ENCODE results near the gene GRAMD1B.
"Not testable (repeated sequence)": the region's sequence is repeated elsewhere in the genome, so short reads cannot be mapped to it uniquely, and the experiment has no call there.

The GRAMD1B gene

GRCh38 chr11:123641495-123641840 is 211.4 kb downstream of the GRAMD1B start:
- DNase-seq (ENCODE audit: low read depth) = no peak

DNA sequence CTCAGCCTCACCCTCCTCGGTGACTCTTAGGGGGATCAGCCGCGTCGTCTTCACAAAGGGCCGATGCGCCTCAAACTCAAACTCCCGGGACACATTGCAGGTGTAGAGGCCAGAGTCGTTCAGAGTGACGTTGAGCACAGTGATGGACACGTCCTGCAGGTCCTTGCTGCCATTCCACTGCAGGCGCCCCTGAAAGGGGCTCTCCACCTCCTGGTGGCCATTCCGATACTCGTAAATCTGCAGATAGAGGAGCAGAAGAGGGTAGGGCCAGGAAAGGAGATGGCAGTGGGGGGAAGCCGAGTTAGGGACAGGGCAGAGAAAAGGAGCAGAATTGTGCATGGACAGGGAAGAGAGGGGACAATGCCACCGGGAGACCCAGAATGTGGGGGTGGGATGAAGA is 212.4 kb downstream of the GRAMD1B start:
- no peak for DNase-seq (ENCODE audit: low read depth)

GRCh38 chr11:123645286-123645975 is 215.4 kb downstream of the GRAMD1B start:
- no peak for DNase-seq (ENCODE audit: low read depth)

GRCh38 chr11:123650901-123651300 is 220.8 kb downstream of the GRAMD1B start:
- no peak for DNase-seq (ENCODE audit: low read depth)

GRCh38 chr11:123652599-123652998 is 222.5 kb downstream of the GRAMD1B start:
- DNase-seq (ENCODE audit: low read depth) = no peak

DNA sequence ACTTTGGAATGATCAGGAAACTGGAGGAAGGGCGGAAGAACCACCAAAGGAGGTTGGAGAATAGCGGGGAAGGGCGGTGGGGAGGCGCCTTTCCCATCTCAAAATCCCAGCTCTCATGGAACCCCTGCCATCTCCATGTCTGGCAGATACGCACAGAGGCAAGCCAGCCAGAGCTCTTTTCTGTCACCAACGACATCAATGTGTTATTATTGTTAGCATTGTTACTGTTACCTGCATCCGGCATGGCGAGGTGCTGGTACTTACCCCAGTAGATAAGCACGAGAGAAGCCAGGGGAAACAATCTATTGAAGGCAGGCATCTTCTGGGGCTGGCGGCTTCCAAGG is 223.4 kb downstream of the GRAMD1B start:
- no peak for DNase-seq (ENCODE audit: low read depth)

DNA sequence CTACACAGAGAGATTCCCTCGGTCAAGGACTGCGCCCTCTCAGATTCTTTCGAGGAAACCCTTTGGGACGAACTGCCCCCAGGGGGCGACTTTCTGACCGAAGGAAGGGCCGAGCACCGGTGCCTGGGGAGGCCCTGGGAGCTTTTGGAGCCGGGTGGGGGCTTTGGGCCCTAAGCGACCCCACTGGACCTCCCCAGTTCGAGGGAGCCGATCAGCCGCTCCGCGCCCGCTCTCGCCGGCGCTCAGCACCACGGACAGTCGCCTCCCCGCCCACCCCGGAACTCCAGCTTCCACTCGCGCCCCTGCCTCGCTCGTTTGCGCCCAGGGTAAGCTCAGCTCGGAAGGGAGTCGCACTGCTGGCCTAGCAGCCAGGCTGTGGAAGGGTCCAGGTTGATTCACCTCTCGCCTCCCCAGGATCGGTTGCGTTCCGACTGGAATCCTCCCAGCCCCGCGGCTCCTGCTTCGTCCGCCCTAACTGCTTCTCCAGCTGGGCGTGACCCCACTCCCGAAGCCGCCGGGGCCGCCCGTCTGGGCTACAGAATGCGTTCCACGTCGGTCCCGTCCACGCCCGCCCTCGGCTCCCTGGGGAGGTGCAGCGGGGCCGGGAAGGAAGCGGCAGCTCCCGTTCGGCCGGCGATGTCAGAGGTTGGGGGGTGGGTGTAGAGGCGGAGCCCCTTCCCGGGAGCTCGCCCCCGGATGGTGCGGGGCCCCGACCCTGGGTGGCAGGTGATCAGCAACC is 223.9 kb downstream of the GRAMD1B start:
- DNase-seq (ENCODE audit: low read depth) = no peak

DNA sequence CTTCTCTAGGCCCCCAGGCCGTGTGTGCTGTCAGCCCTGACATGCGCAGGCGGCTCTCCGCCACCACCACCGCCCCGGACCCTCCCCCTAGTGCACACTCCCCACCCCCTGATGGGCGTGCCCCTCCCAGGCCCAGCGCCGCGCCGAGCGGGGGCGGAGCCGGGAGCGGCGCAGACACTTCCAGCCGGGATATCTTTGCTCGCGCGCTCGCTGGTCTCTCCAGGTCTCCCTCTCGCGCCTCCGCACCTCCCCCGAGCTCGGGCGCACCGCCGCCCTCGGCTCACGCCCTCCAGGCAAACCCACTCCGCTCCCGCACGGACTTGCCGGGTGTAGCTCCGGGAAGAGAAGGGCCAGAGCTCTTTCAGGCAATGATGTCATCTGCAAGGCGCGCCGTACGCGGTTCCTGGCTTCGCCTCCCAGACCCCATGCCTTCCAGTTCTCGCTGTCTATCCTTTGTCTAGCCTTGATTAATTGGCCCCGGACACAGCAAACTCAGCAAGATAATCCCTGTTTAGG is 224.6 kb downstream of the GRAMD1B start, which contains the start of gene SCN3B:
TSS of gene SCN3B (minus strand) at position 59 of the 516 bp plus-strand sequence. CDS start 823 bp downstream, outside the sequence.
- DNase-seq (ENCODE audit: low read depth) = no peak

- no peak for DNase-seq (ENCODE audit: low read depth)
Measured at GRCh38 chr11:123659311-123659710, 229.2 kb downstream of the GRAMD1B start.

- DNase-seq (ENCODE audit: low read depth) = not testable (repeated sequence)
Measured at GRCh38 chr11:123659965-123660364, 229.9 kb downstream of the GRAMD1B start.

- DNase-seq (ENCODE audit: low read depth) = no peak
Measured at GRCh38 chr11:123665306-123665705, 235.2 kb downstream of the GRAMD1B start.

DNA sequence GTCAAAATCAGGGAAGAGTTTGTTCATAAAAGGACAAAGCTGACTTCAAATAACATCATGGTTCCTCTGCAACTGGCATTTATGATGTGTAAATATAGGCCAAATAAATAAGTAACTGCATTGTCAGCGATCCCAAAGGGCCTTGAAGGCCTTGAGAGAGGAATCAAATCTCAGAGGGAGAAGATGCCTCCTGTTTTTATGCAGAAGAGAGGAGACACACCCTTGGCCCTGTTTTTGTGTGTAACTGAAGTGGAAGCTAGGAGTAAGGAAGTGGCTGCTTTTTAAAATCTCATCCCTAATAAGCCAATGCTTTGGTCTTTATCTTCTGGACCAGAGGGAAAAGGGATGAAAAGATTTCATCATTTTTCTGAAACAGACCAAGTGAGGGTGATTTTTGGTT is 240.0 kb downstream of the GRAMD1B start:
- DNase-seq (ENCODE audit: low read depth) = no peak

DNA sequence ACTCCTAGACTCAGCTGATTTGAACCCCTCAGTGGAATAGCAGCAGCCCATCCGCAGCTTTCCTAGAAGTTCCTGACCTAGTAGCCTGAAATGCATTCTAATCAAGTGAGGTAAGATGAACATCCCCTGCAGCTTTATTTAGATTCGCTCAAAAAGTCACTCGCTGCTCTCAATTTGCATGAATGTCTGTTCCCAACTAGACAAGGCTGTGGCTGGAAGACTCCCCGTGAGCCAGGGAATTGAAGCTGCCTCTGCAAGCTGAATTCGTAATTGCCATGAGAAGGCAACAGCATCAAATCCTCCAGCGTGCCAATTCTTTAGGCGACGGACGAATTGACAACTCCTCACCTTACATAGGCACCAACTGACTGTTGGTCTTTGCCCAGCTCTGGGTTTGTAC is 241.5 kb downstream of the GRAMD1B start:
- no peak for DNase-seq (ENCODE audit: low read depth)

DNA sequence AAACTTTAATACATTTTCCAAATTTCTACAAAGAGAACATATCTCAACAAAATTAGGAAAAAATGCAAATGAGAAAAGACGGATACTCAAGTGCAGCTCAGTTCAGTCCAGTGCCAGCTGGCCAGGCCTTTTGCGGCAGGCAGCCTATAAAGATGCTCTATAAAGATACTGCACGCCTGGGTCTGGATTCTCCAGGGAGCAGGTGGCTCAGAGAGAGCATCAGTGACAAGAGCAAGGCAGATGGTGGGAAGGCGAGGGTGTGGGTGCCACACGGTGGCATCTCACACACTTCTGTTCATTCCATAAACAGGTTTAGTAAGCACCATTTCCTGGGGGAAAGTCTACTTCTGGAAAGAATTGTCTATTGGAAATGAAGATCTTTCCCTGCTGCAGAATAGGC is 242.5 kb downstream of the GRAMD1B start:
- DNase-seq (ENCODE audit: low read depth) = no peak

DNA sequence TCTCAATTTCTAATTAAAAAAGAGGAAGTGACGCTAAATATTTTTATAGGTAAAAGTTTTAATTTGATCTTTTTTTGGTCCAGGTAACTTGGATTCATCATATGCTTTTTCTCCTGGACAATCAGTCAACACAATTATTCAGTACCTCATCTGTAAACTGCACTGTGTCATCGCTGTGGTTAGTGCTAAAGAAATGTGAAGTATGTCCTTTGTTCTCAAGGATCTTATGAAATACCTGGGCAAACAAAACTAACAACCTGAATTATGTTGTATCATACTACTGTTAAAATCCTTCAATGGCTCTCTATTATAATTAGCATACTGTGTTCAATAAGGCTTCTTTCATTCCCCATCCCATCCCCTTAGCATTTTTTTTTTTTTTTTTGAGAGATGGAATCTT is 244.2 kb downstream of the GRAMD1B start:
- no peak for DNase-seq (ENCODE audit: low read depth)

Data from stimulated activated CD4-positive, alpha-beta T cell treated with anti-CD3 and anti-CD28 coated beads, Interleukin-2, amount 100 ng/mL, for 4 hours (primary cell).